K562 (cell line): ENCODE measurements around the gene SNAPC5. TPM values are rescaled to one million over a fixed set of nuclear protein-coding genes. Genes with fewer than 3 reads are reported as not detected.

ENCODE experiments used
- ATF1 ChIP-seq, 2 experiments: fragments of 450-650 bp in 1 of 2; IDR thresholded peaks; 2 replicates each; pipeline ENCODE4 v1.6.1; 2016; ENCODE audit warnings: missing compliant biosample characterization in 1 of 2, missing genetic modification characterization in 1 of 2
- EP400 ChIP-seq: fragments of 450-650 bp; IDR thresholded peaks from 2 replicates; pipeline ENCODE4 v1.6.1; 2017; ENCODE audit warnings: antibody characterized with exemption, mild to moderate bottlenecking, moderate library complexity
- IFI16 ChIP-seq: fragments of 250-450 bp; sonication (Bioruptor Pico); IDR thresholded peaks from 2 replicates; pipeline ENCODE4 v2.1.2; 2022; ENCODE audit warnings: mild to moderate bottlenecking, inconsistent platforms
- KLF1 ChIP-seq: fragments of 450-650 bp; IDR thresholded peaks from 2 replicates; pipeline ENCODE4 v1.6.1; 2016; ENCODE audit warnings: missing genetic modification characterization, missing compliant biosample characterization
- NFE2 ChIP-seq: IDR thresholded peaks from 2 replicates; pipeline ENCODE4 v1.6.1; 2014; ENCODE audit warnings: antibody characterized with exemption, low read depth
- SIN3A ChIP-seq, 2 experiments: fragments of 150-350 bp in 1 of 2; IDR thresholded peaks; 2 replicates each; pipeline ENCODE4 v1.6.1; 2011 to 2016; ENCODE audit warnings: borderline replicate concordance in 2 of 2, low read depth in 2 of 2, low read length in 2 of 2, mild to moderate bottlenecking in 2 of 2, moderate library complexity in 2 of 2; ENCODE audit not compliant: control insufficient read depth in 1 of 2
- TSC22D4 ChIP-seq: fragments of 450-650 bp; IDR thresholded peaks from 2 replicates; pipeline ENCODE4 v1.6.1; 2016; ENCODE audit warnings: missing genetic modification characterization, missing biosample characterization, control low read depth
- ZNF445 ChIP-seq: fragments of 250-450 bp; sonication (Bioruptor Pico); IDR thresholded peaks from 2 replicates; pipeline ENCODE4 v1.4.0; 2020; ENCODE audit warnings: low read depth, mild to moderate bottlenecking, moderate library complexity
- polyA plus RNA-seq, 8 experiments: library from polyadenylated mRNA; depleted of rRNA in 4 of 8; stranded (reverse) in 5 of 8; unstranded in 3 of 8; fragments of >200 nt; fragmentation: Nextera tagmentation in 2 of 8; fragmentation: Illumina TruSeq in 1 of 8; extraction: Ambion mirVana in 2 of 8; extraction: Trizol in 1 of 8; gene quantifications; 2 replicates each; pipeline versions ENCODE4 v1.2.1 to v1.2.3, GENCODE V29; 2011 to 2014; ENCODE audit warnings: inconsistent platforms in 1 of 8, missing spikeins in 1 of 8
- total RNA-seq, 7 experiments: library from RNA; depleted of rRNA in 6 of 7; stranded (reverse); fragments of >200 nt in 6 of 7; fragmentation: Illumina TruSeq in 2 of 7; extraction: Trizol in 2 of 7; gene quantifications; 2 replicates each; pipeline versions ENCODE4 v1.2.1 to v1.2.3, GENCODE V29; 2011 to 2021; ENCODE audit warnings: low replicate concordance in 1 of 7
- TF ChIP-seq, protein P1 (sequence below): fragments of 200-600 bp; sonication (generic); IDR thresholded peaks from one replicate; pipeline ENCODE4 v1.6.1; 2012; ENCODE audit warnings: mild to moderate bottlenecking, low read depth, low read length, inconsistent platforms
- TF ChIP-seq, protein P2 (sequence below): fragments of 450-650 bp; conservative IDR thresholded peaks from 2 replicates; pipeline ENCODE4 v1.6.1; 2016; ENCODE audit warnings: missing genetic modification characterization, low read depth, mild to moderate bottlenecking, missing compliant biosample characterization, moderate library complexity
- TF ChIP-seq, protein P3 (sequence below): fragments of 450-650 bp; formaldehyde crosslinking; IDR thresholded peaks from 2 replicates; pipeline ENCODE4 v1.4.0; 2022; ENCODE audit warnings: mild to moderate bottlenecking, moderate library complexity

The SNAPC5 gene
- total and polyA plus RNA-seq, 9 of the 15 experiments (the other 6 are each of a cell fraction or from before 2014, with no cell fraction given) = 52.8 to 155 (median 96.5) TPM

DNA sequence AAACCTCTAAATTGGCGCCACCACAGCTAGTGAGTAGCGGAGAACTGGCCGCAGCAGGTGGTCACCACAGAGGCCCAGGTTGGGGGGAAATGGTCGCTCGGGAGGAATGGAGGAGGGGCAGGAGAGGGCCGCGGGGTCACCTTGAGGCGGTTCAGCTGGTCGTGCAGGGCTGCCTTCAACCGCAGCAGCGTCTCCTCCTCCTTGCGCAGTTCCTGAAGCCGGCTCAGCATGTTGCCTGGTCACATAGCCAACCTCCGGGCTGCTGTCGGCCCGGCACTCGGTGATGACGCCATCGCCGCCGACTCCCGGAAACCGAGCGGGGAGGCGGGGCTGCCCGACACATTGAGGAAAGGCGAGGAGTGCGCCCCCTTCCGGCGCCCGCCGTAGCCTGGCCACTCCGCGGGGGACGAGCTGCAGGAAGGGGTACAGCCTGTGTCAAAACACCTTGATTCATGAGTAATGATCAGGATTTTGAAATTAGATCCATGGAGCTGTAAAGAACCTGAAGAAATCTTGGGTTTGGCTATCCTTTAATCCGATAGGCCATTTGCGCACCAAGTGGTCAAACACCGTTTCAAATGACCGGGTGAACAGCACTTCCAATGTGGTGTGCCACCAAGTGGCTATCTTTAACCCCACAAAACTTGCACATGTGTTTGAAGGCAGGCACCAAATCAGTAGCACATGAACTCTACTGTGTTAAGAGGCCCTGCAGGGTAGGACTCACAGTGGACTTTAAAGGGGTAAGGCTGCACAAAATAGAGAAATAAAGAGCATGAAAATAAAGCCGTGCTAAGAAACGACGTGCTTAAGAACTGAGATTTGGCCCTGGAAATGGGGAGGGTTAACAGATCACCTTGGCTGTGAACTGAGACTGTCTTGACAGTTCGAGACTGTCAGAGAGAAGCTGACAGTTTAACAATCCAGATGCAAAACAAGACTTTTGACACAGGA, at the start of gene SNAPC5 (continued):
- TF ChIP-seq, protein P1, sequence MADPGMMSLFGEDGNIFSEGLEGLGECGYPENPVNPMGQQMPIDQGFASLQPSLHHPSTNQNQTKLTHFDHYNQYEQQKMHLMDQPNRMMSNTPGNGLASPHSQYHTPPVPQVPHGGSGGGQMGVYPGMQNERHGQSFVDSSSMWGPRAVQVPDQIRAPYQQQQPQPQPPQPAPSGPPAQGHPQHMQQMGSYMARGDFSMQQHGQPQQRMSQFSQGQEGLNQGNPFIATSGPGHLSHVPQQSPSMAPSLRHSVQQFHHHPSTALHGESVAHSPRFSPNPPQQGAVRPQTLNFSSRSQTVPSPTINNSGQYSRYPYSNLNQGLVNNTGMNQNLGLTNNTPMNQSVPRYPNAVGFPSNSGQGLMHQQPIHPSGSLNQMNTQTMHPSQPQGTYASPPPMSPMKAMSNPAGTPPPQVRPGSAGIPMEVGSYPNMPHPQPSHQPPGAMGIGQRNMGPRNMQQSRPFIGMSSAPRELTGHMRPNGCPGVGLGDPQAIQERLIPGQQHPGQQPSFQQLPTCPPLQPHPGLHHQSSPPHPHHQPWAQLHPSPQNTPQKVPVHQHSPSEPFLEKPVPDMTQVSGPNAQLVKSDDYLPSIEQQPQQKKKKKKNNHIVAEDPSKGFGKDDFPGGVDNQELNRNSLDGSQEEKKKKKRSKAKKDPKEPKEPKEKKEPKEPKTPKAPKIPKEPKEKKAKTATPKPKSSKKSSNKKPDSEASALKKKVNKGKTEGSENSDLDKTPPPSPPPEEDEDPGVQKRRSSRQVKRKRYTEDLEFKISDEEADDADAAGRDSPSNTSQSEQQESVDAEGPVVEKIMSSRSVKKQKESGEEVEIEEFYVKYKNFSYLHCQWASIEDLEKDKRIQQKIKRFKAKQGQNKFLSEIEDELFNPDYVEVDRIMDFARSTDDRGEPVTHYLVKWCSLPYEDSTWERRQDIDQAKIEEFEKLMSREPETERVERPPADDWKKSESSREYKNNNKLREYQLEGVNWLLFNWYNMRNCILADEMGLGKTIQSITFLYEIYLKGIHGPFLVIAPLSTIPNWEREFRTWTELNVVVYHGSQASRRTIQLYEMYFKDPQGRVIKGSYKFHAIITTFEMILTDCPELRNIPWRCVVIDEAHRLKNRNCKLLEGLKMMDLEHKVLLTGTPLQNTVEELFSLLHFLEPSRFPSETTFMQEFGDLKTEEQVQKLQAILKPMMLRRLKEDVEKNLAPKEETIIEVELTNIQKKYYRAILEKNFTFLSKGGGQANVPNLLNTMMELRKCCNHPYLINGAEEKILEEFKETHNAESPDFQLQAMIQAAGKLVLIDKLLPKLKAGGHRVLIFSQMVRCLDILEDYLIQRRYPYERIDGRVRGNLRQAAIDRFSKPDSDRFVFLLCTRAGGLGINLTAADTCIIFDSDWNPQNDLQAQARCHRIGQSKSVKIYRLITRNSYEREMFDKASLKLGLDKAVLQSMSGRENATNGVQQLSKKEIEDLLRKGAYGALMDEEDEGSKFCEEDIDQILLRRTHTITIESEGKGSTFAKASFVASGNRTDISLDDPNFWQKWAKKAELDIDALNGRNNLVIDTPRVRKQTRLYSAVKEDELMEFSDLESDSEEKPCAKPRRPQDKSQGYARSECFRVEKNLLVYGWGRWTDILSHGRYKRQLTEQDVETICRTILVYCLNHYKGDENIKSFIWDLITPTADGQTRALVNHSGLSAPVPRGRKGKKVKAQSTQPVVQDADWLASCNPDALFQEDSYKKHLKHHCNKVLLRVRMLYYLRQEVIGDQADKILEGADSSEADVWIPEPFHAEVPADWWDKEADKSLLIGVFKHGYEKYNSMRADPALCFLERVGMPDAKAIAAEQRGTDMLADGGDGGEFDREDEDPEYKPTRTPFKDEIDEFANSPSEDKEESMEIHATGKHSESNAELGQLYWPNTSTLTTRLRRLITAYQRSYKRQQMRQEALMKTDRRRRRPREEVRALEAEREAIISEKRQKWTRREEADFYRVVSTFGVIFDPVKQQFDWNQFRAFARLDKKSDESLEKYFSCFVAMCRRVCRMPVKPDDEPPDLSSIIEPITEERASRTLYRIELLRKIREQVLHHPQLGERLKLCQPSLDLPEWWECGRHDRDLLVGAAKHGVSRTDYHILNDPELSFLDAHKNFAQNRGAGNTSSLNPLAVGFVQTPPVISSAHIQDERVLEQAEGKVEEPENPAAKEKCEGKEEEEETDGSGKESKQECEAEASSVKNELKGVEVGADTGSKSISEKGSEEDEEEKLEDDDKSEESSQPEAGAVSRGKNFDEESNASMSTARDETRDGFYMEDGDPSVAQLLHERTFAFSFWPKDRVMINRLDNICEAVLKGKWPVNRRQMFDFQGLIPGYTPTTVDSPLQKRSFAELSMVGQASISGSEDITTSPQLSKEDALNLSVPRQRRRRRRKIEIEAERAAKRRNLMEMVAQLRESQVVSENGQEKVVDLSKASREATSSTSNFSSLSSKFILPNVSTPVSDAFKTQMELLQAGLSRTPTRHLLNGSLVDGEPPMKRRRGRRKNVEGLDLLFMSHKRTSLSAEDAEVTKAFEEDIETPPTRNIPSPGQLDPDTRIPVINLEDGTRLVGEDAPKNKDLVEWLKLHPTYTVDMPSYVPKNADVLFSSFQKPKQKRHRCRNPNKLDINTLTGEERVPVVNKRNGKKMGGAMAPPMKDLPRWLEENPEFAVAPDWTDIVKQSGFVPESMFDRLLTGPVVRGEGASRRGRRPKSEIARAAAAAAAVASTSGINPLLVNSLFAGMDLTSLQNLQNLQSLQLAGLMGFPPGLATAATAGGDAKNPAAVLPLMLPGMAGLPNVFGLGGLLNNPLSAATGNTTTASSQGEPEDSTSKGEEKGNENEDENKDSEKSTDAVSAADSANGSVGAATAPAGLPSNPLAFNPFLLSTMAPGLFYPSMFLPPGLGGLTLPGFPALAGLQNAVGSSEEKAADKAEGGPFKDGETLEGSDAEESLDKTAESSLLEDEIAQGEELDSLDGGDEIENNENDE = peak; percentile 28
- no peak for TF ChIP-seq TSC22D4 (tag)
- TF ChIP-seq, protein P2, sequence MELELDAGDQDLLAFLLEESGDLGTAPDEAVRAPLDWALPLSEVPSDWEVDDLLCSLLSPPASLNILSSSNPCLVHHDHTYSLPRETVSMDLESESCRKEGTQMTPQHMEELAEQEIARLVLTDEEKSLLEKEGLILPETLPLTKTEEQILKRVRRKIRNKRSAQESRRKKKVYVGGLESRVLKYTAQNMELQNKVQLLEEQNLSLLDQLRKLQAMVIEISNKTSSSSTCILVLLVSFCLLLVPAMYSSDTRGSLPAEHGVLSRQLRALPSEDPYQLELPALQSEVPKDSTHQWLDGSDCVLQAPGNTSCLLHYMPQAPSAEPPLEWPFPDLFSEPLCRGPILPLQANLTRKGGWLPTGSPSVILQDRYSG (tag) = no peak
- TF ChIP-seq NFE2 = peak; percentile 45
- TF ChIP-seq EP400 = peak; percentile 92
- TF ChIP-seq SIN3A (IDR thresholded peaks at IDR 0.05; ENCODE audit: borderline replicate concordance in 2 of 2, control insufficient read depth in 1 of 2, low read depth in 2 of 2, low read length in 2 of 2) = peak; percentile 93 to 94; a peak in 3 of 4 replicates
- TF ChIP-seq, protein P3, sequence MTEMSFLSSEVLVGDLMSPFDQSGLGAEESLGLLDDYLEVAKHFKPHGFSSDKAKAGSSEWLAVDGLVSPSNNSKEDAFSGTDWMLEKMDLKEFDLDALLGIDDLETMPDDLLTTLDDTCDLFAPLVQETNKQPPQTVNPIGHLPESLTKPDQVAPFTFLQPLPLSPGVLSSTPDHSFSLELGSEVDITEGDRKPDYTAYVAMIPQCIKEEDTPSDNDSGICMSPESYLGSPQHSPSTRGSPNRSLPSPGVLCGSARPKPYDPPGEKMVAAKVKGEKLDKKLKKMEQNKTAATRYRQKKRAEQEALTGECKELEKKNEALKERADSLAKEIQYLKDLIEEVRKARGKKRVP = no peak
- no peak for TF ChIP-seq IFI16
- TF ChIP-seq KLF1 = no peak
- no peak for TF ChIP-seq ZNF445 (CRISPR knock-in tag)
- peak; percentile 88 for TF ChIP-seq ATF1 (CRISPR knock-in tag; IDR thresholded peaks at IDR 0.05)
- peak; percentile 99 for TF ChIP-seq ATF1 (tag; IDR thresholded peaks at IDR 0.05)
